HG03135 (cell line): ENCODE measurements around the gene CHRM1.

Source experiments
- ATAC-seq: cut with Tn5 transposase; IDR thresholded peaks from one replicate; pipeline ENCODE4 v1.9.1; 2021; ENCODE audit warnings: mild to moderate bottlenecking, moderate library complexity; ENCODE audit not compliant: unreplicated experiment

The CHRM1 gene

DNA sequence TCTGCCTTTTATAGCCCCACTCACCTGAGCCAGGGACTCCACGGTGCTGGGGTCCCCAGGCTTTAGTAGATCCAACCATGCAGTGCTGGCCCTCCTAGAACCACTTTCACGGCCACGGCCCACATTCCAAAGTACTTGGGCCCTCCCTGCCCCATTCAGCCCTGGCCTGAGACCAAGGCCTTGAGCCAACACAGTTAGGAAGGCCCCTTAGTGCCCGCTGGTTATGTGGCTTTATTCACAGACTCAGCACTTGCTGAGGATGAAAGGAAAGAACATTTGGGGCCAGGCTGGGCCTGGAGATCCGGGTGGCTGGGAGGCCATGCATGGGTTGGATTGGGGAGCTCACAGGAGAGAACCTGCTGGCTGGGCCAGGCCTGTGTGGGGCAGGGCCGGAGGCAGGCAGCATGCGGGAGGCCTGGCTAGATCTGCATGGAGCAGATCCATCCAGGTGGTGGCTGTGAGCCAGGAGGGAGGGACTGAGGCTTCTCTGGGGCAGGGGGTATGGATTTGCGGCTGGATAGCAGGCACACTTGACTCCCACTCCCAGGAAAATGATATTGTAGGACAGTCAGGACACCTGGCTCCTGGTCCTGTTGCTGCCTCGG is 12.6 kb downstream of the CHRM1 start:
- no peak for ATAC-seq

DNA sequence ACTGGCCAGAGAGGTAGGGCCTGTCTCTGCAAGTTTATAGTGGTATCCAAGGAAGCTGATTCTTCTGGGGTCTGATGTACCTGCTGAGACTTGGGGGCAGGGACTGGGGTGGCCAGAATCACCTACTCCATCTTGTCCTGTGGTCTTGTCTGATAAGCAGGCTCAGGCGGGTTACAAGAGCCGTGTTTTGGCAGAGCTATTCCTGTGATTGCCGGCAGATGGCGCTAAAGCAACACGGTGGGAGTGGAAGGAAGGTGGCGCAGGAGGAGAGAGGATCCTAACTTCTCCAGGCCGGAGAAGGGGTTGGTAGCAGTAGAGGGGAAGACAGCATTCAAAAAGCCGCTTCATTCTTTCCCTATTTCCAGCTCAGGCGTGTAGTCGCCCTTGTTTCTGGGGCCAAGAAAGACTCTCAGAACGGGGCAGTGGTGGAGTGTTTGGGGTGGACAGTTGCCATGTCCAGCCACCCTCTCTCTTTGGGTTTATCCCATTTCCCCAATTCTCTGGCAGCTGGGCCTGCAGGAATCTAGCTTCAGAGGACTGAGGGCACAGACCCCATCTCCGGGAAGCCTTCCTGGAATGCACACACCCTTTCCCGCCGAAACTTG is 15.1 kb downstream of the CHRM1 start:
- no peak for ATAC-seq

DNA sequence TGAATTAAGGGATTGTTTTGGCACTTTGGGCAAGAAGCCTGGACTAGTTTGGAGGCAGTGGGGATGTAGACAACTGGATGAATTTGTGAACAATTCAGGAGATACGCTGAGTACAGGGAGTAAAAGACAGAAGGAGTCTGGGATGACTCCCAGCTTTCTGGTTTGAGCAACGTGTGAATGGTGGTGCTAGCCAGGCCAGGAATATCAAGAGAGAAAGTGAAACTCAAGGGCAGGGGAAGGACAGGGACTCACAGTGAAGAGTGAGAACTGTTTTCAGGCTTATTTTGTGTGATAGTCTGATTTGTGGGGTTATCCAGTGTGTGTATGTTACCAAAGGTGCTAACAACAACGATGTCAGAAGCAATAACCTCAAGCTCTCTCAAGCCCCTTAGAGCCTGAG is 15.9 kb downstream of the CHRM1 start:
- ATAC-seq: no peak

DNA sequence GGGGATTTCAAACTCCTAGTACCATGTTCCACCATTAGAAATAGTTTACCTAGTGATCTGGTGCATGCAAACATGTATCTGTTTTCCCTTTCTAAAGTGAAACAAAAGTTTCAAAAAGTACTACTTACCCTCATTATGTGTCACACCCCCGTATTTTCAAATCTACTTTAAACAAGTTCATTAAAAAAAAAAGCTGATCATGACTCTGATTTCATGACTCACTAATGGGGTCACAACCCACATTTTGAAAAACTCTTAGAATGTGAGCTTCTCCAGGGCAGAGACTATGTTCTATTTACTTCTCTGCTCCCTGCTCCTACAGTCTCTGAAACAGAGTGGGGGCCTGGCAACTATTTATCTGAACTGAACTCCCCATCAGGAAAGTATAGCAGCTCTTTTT is 18.2 kb downstream of the CHRM1 start:
- ATAC-seq: no peak

GRCh38 chr11:62898027-62898426 is 23.1 kb downstream of the CHRM1 start:
- ATAC-seq: no peak

DNA sequence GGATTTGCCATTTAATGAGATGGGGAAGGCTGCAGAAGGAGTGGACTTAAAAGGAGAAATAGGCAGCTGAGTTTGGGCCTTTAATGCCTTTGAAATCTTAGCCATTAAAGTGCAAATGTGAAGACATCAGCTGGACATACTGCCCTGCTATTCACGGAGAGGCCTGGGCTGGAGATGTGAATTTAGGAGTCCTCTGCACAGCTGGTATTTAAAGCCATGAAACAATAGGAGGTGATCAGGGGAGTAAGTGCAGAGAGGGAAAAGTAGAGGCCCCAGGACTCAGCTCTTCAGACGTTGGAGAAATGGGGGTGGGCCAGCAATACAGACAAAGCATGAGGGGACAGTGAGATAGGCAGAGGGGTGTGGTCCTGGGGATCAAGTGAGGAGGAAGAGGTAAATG is 23.9 kb downstream of the CHRM1 start:
- ATAC-seq: no peak

DNA sequence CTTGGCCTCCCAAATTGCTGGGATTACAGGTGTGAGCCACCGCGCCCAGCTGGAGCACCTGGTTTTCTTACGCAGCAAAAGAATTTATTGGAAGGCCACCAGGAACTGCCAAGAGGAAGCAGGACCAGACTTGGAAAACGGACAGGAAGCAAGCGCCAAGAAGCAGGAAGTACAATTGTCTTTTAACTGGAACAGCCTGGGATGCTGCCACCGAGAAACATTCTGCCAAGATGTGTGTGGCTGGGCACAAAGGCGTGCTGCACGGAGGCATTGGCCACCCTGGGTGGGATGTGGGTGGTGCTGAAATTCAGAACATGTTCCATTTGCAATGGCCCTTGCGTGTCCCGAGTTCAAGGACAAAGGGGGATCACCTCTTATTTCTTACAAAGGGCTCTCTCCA is 25.1 kb downstream of the CHRM1 start:
- ATAC-seq: no peak

DNA sequence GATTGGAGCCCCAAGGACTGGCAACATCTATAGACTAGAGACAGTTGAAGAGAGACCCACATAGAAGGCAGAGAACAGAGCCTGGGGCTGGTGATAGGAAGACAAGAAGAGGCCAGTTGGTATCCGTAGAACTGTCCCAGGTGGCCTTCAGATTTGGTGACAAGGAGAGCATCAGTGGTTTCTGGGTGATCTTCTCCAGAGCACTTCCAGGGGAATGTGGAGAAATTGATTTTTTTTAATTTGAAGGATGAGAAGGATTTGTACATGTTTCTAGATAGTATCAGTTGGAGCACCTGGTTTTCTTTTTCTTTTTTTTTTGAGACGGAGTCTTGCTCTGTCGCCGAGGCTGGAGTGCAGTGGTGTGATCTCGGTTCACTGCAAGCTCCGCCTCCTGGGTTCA is 25.7 kb downstream of the CHRM1 start:
- no peak for ATAC-seq

DNA sequence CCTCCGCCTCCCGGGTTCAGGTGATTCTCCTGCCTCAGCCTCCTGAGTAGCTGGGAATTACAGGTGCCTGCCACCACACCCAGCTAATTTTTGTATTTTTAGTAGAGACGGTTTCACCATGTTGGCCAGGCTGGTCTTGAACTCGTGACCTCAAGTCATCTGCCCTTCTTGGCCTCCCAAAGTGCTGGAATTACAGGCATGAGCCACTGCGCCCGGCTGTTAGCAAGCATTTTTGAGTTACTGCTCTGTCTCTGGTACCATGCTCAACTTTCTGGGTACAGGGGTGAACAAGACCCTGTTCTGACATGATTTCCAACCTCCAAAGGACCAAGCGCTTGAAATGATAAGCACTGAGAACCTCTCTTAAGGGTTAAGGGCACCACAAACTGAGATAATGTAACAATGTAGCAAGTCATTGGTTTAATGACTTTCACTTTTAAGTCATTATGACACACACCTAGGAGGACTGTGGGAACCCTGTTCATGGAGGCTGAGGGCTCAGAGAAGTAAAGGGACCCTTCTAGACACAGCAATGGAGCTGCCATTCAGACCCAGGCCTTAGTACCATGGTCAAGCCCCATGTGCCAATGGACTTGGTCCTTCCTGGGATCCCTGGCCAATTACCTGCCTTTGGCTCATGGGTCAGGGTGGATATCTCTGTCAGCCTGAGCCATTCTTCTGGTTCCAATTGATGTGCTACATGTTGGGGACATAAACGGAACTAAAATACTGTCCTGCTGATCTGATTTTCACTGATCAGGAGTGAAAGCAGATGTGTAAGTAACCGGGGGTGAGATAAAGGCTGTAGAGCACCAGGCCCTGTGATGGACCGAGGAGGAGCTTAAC is 28.9 kb downstream of the CHRM1 start:
- no peak for ATAC-seq

- ATAC-seq: no peak
Observed at GRCh38 chr11:62889484-62890437, 31.4 kb downstream of the CHRM1 start.

GRCh38 chr11:62889126-62889483 is 32.1 kb downstream of the CHRM1 start:
- no peak for ATAC-seq

- ATAC-seq: no peak
Observed at GRCh38 chr11:62888406-62888805, 32.8 kb downstream of the CHRM1 start.

GRCh38 chr11:62885137-62885750 is 35.9 kb downstream of the CHRM1 start:
- ATAC-seq: no peak

GRCh38 chr11:62883673-62884072 is 37.5 kb downstream of the CHRM1 start:
- ATAC-seq: no peak

DNA sequence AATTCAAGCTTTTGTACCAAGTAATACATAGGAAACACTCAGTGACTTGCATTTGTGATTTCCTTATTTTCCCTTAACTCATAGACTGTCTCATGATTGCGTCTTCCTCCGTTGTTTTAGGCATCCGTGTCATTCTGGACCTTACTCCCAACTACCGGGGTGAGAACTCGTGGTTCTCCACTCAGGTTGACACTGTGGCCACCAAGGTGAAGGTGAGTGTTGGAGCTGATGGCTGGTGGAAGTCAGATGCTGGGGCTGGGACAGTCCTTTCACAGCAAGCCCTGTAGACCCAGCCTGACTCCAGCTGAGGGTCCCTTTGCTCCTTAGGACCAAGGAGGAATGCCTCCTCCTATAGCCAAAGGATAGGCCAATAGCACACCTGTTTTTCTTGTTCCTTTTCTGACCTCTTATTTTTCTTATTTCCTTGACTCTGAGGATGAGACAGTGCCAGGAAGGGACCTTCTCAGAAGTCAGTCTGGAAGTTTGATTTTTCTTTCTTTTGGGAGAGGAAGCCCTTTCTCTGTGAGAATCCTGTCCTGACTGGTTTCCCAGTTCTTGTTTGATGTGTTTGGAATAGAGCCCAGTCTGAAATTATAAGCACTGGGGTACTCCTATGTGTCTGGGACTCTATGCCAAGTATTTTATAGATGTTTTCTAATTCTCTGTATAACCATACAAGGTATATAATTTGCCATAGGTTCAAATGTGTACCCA is 38.2 kb downstream of the CHRM1 start:
- no peak for ATAC-seq

GRCh38 chr11:62882431-62882749 is 38.8 kb downstream of the CHRM1 start:
- no peak for ATAC-seq

GRCh38 chr11:62881579-62882430 is 39.4 kb downstream of the CHRM1 start:
- peak; percentile 41 for ATAC-seq

DNA sequence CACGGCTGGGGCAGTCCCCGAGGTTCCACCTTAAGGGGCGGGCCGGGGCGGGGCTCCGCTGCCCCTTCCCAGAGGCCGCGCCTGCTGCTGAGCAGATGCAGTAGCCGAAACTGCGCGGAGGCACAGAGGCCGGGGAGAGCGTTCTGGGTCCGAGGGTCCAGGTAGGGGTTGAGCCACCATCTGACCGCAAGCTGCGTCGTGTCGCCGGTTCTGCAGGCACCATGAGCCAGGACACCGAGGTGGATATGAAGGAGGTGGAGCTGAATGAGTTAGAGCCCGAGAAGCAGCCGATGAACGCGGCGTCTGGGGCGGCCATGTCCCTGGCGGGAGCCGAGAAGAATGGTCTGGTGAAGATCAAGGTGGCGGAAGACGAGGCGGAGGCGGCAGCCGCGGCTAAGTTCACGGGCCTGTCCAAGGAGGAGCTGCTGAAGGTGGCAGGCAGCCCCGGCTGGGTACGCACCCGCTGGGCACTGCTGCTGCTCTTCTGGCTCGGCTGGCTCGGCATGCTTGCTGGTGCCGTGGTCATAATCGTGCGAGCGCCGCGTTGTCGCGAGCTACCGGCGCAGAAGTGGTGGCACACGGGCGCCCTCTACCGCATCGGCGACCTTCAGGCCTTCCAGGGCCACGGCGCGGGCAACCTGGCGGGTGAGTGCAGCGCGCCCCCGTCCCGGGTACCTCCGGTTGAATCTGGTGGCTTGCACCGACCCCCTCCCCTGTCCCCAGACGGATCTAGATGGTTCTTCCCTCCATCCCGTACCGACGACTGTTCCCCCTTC is 40.2 kb downstream of the CHRM1 start, which contains the start of gene SLC3A2:
SLC3A2 (plus strand) TSS at position 94 of the 776 bp plus-strand sequence; CDS start at position 222, 128 bp downstream.
- ATAC-seq: peak; percentile 70
